NCI-H446 (cell line): ENCODE measurements around the gene ACBD3.
"Not testable (repeated sequence)": the region's sequence is repeated elsewhere in the genome, so short reads cannot be mapped to it uniquely, and the experiment has no call there.

Experiments
- DNase-seq, 2 experiments: peaks; one replicate each; lab custom pipeline; 2025; lab: John Stamatoyannopoulos, UW

The ACBD3 gene

DNA sequence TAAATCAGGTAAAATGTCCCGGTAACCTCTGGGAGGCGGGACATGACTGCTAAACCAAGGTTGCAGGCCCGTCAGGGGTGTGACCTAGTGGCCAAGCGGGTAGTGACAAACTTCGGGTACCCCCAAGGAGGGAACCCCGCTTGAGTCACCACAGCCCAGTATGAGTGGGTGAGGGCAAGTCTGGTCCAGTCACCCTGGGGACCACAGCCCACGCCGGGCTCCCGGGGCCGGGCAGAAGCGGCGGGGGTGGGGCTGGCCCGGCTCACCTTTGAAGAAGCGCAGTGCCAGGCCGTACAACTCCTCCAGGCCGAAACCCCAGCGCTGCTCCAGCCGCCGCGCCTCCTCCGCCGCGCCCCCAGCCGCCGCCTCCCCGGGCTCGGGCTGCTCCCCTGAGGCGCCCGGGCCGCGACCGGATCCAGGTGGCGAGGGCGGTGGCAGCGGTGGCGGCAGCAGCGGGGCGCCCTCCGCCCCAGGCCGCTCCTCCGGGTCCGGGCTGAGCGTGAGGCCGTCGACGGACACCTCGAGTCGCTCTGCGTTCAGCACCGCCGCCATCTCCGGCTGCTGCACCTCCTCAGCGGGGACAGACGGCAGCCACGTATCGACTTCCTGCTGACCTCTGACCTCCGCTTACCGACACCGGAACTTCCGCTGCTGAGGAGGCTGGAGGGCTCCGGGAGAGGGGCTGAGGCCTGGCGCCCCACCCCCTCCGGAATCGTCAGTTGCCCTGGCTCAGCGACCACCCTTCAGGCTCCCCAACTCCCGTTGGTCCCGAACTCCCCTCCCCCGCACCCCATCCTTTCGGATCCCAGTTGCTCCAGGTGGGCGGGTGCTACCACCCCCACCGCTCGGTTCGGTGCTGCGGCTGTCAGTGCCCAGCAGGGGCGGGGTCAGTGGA is at the start of gene ACBD3:
Gene ACBD3 (minus strand): TSS at position 618 of the 895 bp plus-strand sequence. CDS start 66 bp downstream, at position 552.
- peak; percentile 65 to 85 for DNase-seq

DNA sequence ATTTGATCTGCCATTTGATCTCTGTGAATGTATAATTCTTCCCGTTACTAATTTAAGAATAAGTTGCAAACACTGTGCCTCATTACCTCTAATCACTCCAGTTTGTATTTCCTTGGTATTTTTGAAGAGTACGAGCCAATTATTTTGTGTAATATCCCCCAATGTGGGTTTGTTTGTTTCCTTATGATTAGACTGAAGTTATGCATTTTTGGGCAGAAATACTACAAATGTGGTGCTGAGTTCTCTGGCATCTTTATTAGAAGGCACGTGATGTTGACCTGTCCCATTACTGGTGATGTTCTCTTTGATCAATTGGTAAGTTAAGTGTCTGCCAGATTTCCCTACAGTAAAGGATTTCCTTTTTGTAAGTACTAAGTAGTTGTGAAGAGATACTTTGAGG is 47.3 kb upstream of the ACBD3 start:
- DNase-seq, result no peak

DNA sequence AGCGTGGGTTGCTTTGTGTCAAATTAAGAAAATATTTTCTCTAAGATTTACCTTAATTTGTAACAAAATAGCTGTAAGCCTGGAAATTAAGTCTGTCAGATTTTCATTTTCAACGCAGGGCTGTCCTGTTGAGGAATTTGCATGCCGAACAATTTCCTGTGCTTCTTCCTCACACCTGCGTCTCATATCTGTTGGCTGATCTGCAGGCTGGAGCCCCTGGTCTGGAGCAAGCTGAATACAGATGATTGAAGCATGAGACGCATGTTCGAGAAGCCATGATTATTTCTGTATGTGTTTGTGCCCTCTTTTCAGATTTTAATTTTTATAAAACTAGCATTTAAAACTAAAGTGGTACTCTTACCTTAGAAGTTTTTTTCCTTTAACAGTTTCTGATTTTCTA is 46.8 kb upstream of the ACBD3 start:
- no peak for DNase-seq

GRCh38 chr1:226226601-226227000 is 40.1 kb upstream of the ACBD3 start:
- DNase-seq, result no peak

DNA sequence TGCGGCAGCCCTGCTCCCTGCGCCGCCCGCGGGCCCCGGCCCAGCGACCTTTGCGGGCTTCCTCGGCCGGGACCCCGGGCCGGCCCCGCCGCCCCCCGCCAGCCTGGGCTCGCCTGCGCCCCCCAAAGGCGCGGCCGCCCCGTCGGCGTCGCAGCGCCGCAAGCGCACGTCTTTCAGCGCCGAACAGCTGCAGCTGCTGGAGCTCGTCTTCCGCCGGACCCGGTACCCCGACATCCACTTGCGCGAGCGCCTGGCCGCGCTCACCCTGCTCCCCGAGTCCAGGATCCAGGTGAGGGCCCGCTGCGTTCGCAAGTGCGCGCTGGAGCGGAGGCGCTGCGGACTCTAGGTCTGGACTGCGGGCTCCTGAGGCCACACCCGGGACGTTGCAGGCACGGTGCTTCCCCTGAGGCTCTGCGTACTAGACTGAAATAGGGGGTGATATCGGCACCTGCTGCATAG is 37.3 kb upstream of the ACBD3 start:
- DNase-seq, result no peak

- DNase-seq, result no peak
These were observed 36.7 kb upstream of the ACBD3 start, which contains the start of gene MIXL1 for GRCh38 chr1:226223157-226223785. TSS of gene MIXL1 (plus strand) at chr1:226223664. CDS start at chr1:226223682, 18 bp downstream.

DNA sequence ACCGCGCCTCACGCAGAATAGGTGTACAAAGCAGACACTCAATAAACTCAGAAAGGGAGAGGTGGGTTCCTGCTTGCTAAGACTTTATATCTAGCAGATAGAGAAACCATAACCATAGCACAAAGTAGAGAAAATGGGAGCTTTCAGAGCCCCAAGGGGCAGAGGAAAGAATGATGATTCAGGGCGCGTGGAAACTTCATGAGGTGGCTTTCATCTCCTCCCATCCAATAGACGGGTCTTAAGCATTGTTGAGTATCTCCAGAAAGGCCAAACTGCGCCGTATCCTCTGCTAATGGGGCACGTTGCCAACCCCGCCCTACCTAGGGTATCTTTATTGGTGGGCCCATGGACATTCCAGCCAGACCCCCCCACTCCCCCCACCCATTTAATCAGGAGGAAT is 36.1 kb upstream of the ACBD3 start:
- DNase-seq, result no peak

- no peak for DNase-seq
These were observed 34.1 kb upstream of the ACBD3 start for GRCh38 chr1:226220473-226221189.

DNA sequence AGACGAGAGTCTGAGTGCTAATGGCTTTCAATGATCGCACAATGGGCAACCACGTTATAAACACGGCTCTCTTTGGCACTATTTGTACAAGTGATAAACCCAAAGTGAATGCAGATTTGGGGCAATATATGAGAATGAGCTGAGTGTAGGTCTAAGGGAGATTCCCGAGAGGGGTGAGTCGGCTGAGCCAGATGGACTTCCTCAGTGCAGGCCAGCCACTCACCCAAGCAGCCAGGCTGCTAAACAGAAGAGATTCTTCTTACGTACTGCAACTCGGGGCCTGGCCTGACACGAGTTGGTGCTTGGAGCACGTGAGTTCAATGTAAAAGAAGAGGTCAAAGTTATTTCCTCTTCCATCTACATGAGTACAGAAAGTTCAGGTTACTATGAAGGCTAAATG is 30.7 kb upstream of the ACBD3 start:
- peak in 1 of 2 experiments; percentile 12 for DNase-seq

DNA sequence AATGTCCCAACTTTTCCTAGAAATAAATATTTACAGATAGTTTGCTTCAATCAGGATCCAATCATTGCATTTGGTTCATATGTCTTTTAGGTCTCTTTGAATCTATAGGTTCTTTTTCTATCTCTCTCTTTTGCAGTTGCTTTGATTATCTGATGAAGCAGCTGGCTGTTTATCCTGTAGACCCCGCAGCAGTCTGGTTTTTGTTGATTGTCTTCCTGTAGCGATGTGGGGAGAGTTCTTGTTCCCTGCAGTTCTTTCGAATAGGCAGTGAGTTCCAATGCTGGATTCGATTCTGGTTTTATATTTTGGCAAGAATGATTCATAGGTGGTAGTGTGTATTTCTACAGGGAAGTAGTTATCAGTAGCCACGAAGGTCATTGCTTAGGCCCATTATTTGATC is 29.5 kb upstream of the ACBD3 start:
- DNase-seq, result no peak

DNA sequence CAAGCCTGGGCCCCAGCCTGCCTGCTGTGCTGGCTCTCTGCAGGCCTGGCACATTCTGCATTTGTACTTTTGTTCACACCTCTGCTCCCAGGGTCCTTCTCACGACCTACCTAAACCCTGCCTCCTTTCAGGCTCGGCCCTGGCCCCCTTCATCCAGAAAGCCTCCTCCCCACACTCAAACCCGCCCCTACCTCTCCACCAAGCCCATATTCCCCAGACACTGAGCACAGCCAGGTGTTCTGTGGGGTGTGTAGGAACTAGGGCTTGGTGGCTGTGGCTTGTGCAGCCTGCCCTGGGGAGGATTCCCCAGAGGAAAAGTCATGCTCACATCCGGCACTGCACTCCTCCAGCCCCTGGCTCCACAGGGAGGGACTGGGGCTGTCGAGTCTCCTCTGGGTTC is 28.7 kb upstream of the ACBD3 start:
- no peak for DNase-seq

GRCh38 chr1:226212545-226212944 is 26.0 kb upstream of the ACBD3 start:
- no peak for DNase-seq

DNA sequence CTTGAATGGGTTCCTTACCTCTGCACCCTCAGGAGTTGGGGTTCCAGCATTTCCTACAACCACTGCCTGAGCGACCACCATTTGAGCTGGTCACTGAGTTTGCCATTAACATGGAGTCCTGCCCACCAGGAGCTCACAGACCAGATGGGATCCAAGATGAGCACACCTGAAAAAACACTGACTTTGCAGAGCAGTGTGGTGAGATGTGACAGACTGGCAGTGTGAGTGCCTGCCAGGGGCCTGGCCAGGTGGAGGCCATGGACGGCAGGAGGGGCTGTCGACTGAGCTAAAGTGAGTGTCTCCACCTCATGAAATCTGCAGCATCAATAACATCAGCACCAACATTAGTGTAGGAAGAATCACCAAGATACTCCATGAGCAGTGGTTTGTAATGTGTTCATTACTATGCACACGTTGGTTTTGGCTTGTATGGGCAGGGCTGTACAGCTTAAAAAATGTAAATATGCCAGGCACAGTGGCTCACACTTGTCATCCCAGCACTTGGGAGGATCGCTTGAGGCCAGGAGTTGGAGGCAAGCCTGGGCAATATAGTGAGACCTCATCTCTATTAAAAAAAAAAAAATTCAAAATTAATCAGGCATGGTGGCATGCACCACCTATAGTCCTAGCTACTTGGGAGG is 24.8 kb upstream of the ACBD3 start:
- no peak for DNase-seq

- no peak for DNase-seq
These were observed 24.1 kb upstream of the ACBD3 start for GRCh38 chr1:226210571-226211176.

DNA sequence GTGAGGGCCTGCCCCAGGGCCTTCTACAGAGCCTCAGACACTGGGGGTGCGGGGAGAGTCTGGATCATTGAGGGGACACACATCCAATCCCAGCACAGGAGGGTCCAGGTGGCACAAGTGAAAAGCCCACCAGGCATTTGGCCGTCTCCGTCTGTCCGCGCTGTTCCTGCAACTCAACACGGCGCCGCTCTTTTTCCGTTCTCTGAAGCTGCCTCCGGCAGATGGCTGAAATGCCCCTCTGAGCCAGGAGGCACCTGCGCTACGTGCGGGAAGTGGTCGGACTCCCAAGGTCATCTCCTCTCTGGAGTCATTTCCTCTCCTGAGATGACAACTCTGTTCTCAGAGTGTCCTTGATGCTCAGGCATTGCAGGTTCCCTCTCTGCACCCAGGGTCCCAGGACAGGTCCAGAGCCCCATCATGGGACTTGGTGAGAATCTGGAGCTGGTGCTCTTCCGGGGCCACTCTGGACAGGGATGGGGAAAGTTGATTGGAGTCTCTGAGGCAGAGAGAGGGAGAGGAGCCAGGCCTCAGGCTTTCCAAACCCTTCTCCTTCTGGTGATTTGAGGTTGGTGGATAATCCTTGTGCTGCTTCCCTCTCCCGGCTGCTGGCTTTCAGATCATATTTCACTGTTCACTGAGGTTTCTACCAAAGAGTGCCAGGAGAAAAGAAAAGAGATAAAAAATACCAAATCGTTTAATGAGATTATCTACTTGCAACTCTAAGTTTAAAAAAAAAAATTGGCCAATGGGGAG is 22.9 kb upstream of the ACBD3 start:
- peak in 1 of 2 experiments; percentile 22 for DNase-seq

DNA sequence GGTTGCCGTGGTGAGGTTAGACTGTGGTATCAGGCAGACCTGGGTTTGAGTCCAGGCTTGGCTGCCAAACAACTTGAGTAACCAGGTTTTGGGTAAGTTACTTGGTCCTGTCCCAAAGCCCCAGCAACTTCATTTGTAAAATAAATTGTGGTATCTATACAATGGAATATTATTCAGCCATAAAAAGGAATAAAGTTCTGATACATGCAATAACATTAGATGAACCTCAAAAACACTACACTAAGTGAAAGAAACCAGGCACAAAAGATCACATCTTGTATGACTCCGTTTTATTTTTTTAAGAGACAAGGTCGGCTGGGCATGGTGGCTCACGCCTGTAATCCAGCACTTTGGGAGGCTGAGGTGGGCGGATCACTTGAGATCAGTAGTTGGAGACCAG is 20.5 kb upstream of the ACBD3 start:
- DNase-seq, result no peak

GRCh38 chr1:226204198-226204597 is 17.7 kb upstream of the ACBD3 start:
- no peak for DNase-seq

- DNase-seq, result no peak
These were observed 17.1 kb upstream of the ACBD3 start for GRCh38 chr1:226203655-226204054.

DNA sequence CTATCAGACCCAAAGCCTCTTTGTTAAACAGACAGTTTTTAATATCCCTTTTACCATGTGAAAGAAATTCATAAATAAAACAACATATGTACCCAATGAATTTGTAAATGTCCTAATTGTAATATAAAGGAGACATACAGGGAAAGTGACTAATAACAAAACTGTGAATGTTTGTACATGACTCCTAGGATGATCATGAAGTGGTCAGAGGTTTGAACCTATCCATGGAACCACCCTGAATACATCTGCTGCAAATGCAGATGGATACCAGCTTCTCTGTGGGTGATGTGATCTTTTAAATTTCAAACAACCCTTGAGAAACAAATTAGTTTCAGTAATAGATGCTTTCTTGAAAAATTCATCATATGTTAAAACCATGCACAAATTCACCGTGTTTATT is 16.7 kb upstream of the ACBD3 start:
- no peak for DNase-seq

GRCh38 chr1:226202666-226203065 is 16.1 kb upstream of the ACBD3 start:
- not testable (repeated sequence) for DNase-seq

- DNase-seq, result no peak
These were observed 15.7 kb upstream of the ACBD3 start for GRCh38 chr1:226202246-226202645.
